Nephron (organoid): Measurements from ENCODE around the gene NR1I3.

Source experiments
- H3K27ac Mint-ChIP-seq, 3 experiments: 2 replicates each; pipeline ENCODE4 v1.8.0; 2020; ENCODE audit warnings: mixed read lengths in 3 of 3, mild to moderate bottlenecking in 2 of 3, moderate library complexity in 1 of 3
- H3K27me3 Mint-ChIP-seq: 2 replicates; pipeline ENCODE4 v1.8.0; 2021; ENCODE audit warnings: low read depth, mild to moderate bottlenecking, moderate library complexity, mixed read lengths
- H3K36me3 Mint-ChIP-seq: 2 replicates; pipeline ENCODE4 v1.8.0; 2020; ENCODE audit warnings: low read depth, mixed read lengths
- H3K4me1 Mint-ChIP-seq: 2 replicates; pipeline ENCODE4 v1.8.0; 2020; ENCODE audit warnings: mixed read lengths
- H3K4me3 Mint-ChIP-seq, 3 experiments: 2 replicates each; pipeline ENCODE4 v1.8.0; 2020; ENCODE audit warnings: mild to moderate bottlenecking in 3 of 3, mixed read lengths in 3 of 3, moderate library complexity in 2 of 3
- H3K9me3 Mint-ChIP-seq: 2 replicates; pipeline ENCODE4 v1.8.0; 2020; ENCODE audit warnings: mixed read lengths
- TF ChIP-seq, protein P1 (sequence below), 3 experiments: fragments of 200-600 bp; sonication (generic); IDR thresholded peaks; one replicate each; pipeline ENCODE4 v1.5.0; 2021; ENCODE audit warnings: antibody characterized with exemption in 3 of 3; ENCODE audit not compliant: unreplicated experiment in 3 of 3

Gene NR1I3

GRCh38 chr1:161196111-161196510 is 41.9 kb downstream of the NR1I3 start:
- no peaks in the 10 kb centered on the region for H3K27me3 Mint-ChIP-seq
- H3K4me1 Mint-ChIP-seq, result peaks cover 51% of the 10 kb centered on the region
- TF ChIP-seq, protein P1, sequence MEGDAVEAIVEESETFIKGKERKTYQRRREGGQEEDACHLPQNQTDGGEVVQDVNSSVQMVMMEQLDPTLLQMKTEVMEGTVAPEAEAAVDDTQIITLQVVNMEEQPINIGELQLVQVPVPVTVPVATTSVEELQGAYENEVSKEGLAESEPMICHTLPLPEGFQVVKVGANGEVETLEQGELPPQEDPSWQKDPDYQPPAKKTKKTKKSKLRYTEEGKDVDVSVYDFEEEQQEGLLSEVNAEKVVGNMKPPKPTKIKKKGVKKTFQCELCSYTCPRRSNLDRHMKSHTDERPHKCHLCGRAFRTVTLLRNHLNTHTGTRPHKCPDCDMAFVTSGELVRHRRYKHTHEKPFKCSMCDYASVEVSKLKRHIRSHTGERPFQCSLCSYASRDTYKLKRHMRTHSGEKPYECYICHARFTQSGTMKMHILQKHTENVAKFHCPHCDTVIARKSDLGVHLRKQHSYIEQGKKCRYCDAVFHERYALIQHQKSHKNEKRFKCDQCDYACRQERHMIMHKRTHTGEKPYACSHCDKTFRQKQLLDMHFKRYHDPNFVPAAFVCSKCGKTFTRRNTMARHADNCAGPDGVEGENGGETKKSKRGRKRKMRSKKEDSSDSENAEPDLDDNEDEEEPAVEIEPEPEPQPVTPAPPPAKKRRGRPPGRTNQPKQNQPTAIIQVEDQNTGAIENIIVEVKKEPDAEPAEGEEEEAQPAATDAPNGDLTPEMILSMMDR (IDR thresholded peaks at IDR 0.05; ENCODE audit: unreplicated experiment in 3 of 3), result no peak
- H3K36me3 Mint-ChIP-seq, result peaks cover 3% of the 10 kb centered on the region
- H3K4me3 Mint-ChIP-seq, result peak overlapping the region in 2 of 3 experiments; percentile 31 to 46
- peak overlapping the region; percentile 92 to 99 (median 96) for H3K27ac Mint-ChIP-seq
- H3K9me3 Mint-ChIP-seq, result no peaks in the 10 kb centered on the region

DNA sequence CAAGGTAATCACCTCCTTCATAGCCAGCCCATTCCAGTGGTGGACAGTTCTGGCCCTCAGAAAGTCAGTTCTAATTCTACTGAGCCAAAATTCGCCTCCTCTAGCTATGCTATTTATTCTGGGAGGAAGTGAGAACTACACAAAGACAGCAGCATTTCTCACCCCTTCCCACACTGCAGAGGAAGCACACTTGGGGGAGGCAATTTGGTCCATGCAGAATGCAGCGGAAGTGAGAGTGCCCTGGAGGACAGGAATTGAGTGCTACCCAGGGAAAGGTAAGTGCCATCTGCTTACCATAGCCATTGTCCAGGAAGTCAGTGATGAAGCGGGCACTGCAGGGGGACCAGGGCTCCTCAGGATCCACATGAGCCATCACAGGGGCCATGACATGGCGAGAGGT is 42.8 kb downstream of the NR1I3 start:
- Mint-ChIP-seq H3K9me3 (no peaks in the 10 kb centered on the region), H3K27me3 (no peaks in the 10 kb centered on the region), H3K4me3 (peak overlapping the region in 1 of 3 experiments; percentile 47), H3K36me3 (peaks cover 3% of the 10 kb centered on the region), H3K27ac (peak overlapping the region; percentile 22 to 53 (median 53)), H3K4me1 (peaks cover 42% of the 10 kb centered on the region)
- TF ChIP-seq, protein P1 (IDR thresholded peaks at IDR 0.05; ENCODE audit: unreplicated experiment in 3 of 3), result no peak

GRCh38 chr1:161193561-161194235 is 44.3 kb downstream of the NR1I3 start:
- Mint-ChIP-seq H3K4me3 (no peak overlapping the region), H3K27ac (no peak overlapping the region), H3K9me3 (no peaks in the 10 kb centered on the region), H3K4me1 (peaks cover 27% of the 10 kb centered on the region), H3K36me3 (peaks cover 3% of the 10 kb centered on the region), H3K27me3 (no peaks in the 10 kb centered on the region)
- TF ChIP-seq, protein P1 (IDR thresholded peaks at IDR 0.05; ENCODE audit: unreplicated experiment in 3 of 3), result no peak

DNA sequence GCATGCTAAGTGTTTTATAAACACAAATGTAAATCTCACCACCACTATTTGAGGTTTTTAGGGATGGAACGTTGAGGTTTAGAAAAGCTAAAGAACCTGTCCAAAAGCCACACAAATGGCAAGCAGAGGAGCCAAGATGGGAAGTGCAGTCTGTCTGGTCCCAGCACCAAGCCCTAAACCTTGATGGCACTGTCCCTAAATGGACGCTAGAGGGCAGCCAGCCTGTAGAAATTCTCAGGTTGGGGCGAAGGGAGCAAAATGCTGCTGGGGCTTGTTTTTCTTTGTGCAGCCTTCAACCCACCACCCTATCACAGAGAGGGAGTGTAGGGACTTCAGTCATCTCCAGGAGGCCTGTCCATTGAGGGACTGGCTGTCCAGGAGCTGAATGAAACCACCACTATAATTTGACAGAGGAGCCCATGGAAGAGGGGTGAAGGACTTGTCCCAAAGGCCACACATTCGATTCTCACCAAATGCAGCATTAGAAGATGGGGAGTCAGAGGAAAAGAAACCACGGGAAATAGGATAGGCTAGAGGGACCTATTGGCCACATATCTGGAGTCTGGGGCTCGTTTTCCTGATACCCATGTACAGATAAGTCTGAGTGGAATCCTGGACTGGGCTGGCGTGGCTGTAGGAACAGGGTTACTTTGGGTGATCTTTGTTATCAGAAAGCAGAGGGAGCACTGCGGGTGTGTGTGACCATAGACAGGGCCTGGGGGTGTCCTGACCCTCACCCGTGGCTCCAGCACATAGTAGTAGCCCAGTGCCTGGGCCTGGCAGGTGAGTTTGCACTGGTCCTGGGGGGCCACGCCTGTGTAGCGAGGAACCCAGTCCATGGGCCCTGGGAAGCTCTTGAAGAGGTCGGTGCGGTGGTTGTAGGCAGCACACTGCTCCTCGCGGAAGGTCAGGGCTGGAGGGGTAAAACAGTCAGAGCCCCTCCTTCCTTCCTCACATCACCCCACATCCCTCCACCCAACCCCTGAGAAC is 45.2 kb downstream of the NR1I3 start:
- Mint-ChIP-seq H3K9me3 (no peaks in the 10 kb centered on the region), H3K27ac (peak overlapping the region; percentile 42 to 71 (median 42)), H3K27me3 (no peaks in the 10 kb centered on the region), H3K4me3 (peak overlapping the region in 2 of 3 experiments; percentile 22 to 52), H3K36me3 (peaks cover 3% of the 10 kb centered on the region), H3K4me1 (peaks cover 22% of the 10 kb centered on the region)
- TF ChIP-seq, protein P1 (IDR thresholded peaks at IDR 0.05; ENCODE audit: unreplicated experiment in 3 of 3), result peak; percentile 83 to 89 (median 86)

DNA sequence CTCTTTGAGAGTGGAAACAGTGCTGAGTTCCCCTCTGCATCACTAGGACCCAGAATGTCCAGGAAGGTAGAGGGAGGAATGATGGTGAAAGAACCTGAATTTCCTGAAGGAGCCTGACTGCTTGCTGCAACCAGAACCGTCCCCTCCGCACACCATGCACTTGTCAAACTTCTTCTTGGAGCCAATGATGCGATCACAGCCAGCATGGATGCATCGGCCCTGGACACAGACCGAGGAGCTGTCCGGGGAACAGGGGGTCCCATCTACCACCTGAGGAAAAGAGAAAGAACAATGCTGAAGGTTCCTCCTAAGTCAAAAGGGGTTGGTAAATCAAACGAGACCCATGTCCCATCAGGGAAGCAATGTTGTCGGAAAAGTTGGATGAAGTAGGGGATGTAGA is 46.0 kb downstream of the NR1I3 start:
- no peak overlapping the region for H3K27ac Mint-ChIP-seq
- peaks cover 3% of the 10 kb centered on the region for H3K36me3 Mint-ChIP-seq
- no peak overlapping the region for H3K4me3 Mint-ChIP-seq

More for the DNA sequence above, 46.0 kb downstream of the NR1I3 start:
- Mint-ChIP-seq H3K4me1 (peaks cover 14% of the 10 kb centered on the region), H3K27me3 (no peaks in the 10 kb centered on the region), H3K9me3 (no peaks in the 10 kb centered on the region)
- TF ChIP-seq, protein P1 (IDR thresholded peaks at IDR 0.05; ENCODE audit: unreplicated experiment in 3 of 3), result no peak
